ENCODE measurements around the gene FIZ1.

- TF ChIP-seq ELF4 (IDR thresholded peaks at IDR 0.05) (no peak), FOXM1 (IDR thresholded peaks at IDR 0.05; ENCODE audit: borderline replicate concordance) (no peak), TARDBP (IDR thresholded peaks at IDR 0.05) (no peak), L3MBTL2 (conservative IDR thresholded peaks at IDR 0.05) (no peak)
These were observed 32.5 kb downstream of the FIZ1 start for GRCh38 chr19:55566823-55567222.

Measured in HEK293T (cell line).